ENCODE measurements around the gene HDAC2.
"Not testable (repeated sequence)": the region's sequence is repeated elsewhere in the genome, so short reads cannot be mapped to it uniquely, and the experiment has no call there.

The HDAC2 gene

DNA sequence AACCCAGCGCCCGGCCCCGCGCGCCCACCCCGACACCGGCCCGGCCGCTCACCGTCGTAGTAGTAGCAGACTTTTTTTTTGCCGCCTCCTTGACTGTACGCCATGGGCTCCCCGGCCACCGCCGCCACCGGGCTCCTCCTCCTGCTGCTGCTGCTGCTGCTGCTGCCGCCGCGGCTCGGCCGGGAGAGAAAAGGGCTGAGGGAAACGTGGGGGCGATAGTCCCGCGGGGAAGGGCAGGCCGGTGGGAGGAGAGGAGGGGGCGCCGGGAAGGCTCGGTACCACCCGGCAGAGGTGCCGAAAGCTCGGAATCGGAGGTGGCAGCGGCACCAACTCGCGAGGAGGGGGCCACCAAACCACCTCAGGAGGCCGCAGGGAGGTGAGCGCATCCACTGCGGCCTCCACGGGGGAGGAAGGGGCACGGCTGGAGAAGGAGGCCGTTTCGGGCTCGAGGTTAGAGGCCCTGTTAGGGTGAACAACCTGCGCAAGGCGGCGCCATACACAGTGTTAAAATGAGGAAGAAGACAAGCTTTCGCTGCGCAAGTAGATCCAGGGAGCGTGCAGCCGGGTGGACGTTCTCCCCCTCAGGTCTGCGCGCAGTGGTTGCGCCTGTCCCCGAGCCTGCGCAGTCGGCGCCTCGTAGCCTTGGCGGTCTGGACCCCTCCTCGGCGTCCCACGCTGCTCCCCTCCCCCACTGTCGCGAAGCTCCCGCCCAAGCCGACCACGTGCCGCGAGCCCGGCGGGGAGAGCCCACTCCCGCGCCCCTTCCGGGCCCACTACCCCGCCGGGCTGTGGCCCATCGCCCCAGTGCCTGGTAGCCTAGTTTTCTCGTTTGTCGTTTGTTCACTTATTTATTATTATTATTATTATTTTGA is at the start of gene HDAC2:
Gene HDAC2 (minus strand): TSS at position 344 of the 872 bp plus-strand sequence. CDS start 240 bp downstream, at position 104.
- DNase-seq (ENCODE audit: low read depth): peak; percentile 23

DNA sequence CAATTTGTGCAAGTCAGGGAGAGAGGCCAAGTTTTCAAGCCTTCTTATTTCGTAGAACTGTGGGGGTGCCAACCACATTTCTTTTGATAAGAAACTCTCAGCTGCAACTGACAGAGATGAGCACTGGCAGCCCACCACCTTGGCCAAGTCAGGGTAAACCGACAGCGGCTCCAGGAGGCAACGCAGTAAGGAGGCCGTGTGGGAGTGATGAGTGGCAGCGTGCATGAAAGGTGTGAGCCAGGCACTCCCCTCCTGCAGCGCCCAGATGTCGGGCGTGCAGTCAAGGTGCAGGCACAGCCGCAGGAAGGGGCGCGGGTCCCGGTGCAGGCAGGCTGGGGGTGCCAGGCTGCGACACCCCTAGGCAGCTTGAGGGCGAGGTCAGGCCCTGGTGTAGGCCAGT is 49.2 kb upstream of the HDAC2 start:
- DNase-seq (ENCODE audit: low read depth): no peak

DNA sequence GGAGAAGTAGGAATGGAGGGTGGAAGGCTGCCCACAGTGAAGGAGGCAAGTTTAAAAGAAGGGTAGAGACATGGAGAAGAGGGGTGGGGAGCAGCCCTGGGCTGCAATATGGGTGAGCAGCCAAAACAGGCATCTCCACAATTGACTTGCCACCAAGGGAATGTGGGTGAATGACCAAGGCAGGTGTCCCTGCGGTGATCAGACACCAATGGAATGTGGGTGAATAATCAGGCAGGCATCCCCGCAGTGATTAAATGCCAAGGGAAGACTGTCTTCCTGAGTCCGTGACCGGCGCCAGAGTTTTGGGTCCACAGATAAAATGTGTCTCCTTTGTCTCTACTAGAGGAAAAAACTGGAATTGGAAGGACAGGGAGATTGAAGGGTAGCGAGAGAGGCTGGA is 46.2 kb upstream of the HDAC2 start:
- not testable (repeated sequence) for DNase-seq (ENCODE audit: low read depth)

GRCh38 chr6:114014106-114014505 is 43.2 kb upstream of the HDAC2 start:
- not testable (repeated sequence) for DNase-seq (ENCODE audit: low read depth)

DNA sequence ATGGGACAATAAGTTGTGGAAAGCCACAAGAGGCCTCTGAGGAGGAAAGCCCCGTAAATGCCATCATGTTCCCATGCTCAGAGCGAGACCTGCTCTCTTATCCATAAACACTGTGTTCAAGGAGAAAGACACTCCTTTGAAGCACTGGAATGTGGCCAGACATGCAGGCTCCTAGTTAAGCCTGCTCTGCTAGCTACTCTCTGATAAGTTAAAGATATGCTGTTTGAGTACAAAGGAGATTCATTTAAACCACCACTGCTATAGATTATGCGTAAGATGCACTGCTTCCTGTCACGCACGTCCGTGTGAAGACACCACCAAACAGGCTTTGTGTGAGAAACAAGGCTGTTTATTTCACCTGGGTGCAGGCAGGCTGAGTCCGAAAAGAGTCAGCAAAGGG is 40.5 kb upstream of the HDAC2 start:
- not testable (repeated sequence) for DNase-seq (ENCODE audit: low read depth)

DNA sequence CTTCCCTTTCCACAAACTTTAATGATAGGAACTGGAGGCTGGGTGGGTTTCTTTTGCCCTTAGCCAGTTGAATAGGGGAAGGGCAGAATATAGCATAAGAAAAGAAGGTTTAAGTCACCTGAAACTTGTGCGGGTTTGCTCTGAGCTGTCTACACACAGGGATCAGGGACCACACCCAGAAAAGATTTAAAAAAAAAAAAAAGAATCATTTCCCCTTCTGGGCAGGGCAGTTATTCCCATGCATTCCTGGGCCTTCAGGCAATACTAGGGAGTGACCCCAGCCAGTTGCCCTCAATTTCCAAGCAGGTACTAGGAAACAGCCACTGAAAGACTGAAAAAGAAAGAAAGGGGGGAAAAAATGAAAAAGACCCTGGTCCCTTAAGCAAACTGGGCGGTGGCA is 39.6 kb upstream of the HDAC2 start:
- DNase-seq (ENCODE audit: low read depth): no peak

GRCh38 chr6:114009192-114009591 is 38.2 kb upstream of the HDAC2 start:
- no peak for DNase-seq (ENCODE audit: low read depth)

GRCh38 chr6:114008331-114008730 is 37.4 kb upstream of the HDAC2 start:
- DNase-seq (ENCODE audit: low read depth): no peak

GRCh38 chr6:114007516-114007915 is 36.6 kb upstream of the HDAC2 start:
- no peak for DNase-seq (ENCODE audit: low read depth)

- DNase-seq (ENCODE audit: low read depth): no peak
Observed at GRCh38 chr6:114001354-114001753, 30.4 kb upstream of the HDAC2 start.

DNA sequence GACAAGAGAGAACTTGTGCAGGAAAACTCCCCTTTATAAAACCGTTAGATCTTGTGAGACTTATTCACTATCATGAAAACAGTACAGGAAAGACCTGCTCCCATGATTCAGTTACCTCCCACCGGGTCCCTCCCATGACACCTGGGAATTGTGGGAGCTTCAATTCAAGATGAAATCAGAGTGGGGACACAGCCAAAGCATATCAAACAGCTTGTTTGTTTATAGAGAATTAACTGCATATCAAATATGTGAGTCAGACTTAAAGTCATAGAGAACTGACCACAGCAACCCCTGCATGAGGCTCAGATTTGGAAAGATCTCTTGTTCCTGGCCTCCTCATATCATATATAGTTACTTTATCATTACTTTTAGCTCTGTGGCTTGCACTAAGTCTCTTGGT is 29.1 kb upstream of the HDAC2 start:
- peak; percentile 6 for DNase-seq (ENCODE audit: low read depth)

- DNase-seq (ENCODE audit: low read depth): no peak
Observed at GRCh38 chr6:113999284-113999683, 28.3 kb upstream of the HDAC2 start.

DNA sequence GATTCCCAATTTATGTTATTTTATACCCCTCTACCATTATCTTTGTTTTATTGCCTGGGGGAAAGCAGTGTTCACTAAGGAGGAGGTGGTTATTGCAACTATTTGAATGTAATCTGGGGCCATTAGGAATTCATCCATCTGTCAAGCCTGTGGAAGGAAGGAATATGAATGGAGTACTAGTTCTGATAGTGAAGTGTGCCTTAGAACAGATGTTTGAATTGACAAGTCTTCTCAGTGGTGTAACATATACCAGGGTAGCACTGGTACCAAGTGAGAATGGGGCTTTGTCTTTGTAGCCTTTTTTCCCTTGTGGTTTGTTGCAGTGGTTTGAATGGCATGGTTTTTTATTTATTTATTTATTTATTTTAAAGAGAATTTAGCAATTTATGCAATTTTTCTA is 27.9 kb upstream of the HDAC2 start:
- no peak for DNase-seq (ENCODE audit: low read depth)

GRCh38 chr6:113997116-113997515 is 26.2 kb upstream of the HDAC2 start:
- DNase-seq (ENCODE audit: low read depth): peak; percentile 80

GRCh38 chr6:113995634-113996033 is 24.7 kb upstream of the HDAC2 start:
- DNase-seq (ENCODE audit: low read depth): peak; percentile 89

DNA sequence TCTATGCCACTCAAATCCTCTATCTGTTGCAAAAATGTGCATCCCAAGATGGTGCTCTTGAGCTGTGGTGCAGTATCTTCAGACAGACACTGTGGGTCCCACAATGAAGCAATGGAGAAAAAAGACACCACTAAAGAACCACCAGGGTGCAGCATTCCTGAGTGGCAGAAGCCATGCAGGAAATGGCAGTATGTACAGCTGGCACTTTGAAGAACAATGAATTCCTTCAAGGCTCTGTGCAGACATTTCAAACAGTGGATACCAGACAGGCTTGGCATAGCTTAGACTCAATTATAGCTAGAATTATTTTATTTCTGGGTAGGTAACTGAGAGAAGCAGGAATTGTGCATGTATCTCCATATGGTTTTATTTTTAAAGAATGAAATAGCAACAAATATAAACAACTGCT is 24.0 kb upstream of the HDAC2 start:
- peak; percentile 69 for DNase-seq (ENCODE audit: low read depth)

DNA sequence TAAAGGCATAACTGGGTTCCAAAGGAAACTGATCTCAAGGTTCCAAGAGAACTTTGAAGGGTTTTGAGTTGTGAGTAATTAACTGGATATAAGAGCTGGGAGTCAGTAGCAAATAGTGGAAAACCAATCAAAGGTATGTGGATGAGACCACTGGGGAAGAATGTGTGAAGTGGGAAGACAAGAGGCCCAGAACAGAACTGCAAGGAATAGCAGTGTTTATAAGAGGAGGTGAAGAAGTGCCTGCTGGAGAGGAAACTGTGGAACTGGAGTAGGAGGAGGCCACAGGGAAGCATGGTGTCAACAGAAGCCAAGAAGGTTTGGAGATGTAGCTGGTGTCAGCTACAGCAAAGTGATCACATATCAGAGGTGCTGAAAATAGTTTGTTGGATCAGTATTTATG is 18.7 kb upstream of the HDAC2 start:
- no peak for DNase-seq (ENCODE audit: low read depth)

DNA sequence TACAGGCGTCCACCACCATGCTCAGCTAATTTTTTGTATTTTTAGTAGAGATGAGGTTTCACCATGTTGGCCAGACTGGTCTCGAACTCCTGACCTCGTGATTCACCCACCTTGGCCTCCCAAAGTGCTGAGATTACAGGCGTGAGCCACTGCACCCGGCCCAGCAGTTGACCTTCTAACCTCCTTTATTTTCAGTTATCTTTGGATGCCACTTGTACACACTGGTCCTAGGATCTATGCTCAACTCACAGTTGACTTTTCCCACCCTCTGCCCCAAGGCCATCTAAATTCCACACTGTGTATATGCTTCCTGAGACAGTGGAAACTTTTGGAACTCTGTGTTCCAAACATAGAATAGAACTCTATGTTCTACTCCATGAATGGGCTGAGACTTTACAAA is 11.7 kb upstream of the HDAC2 start:
- DNase-seq (ENCODE audit: low read depth): not testable (repeated sequence)

- DNase-seq (ENCODE audit: low read depth): no peak
Observed at GRCh38 chr6:113982055-113982550, 11.2 kb upstream of the HDAC2 start.

DNA sequence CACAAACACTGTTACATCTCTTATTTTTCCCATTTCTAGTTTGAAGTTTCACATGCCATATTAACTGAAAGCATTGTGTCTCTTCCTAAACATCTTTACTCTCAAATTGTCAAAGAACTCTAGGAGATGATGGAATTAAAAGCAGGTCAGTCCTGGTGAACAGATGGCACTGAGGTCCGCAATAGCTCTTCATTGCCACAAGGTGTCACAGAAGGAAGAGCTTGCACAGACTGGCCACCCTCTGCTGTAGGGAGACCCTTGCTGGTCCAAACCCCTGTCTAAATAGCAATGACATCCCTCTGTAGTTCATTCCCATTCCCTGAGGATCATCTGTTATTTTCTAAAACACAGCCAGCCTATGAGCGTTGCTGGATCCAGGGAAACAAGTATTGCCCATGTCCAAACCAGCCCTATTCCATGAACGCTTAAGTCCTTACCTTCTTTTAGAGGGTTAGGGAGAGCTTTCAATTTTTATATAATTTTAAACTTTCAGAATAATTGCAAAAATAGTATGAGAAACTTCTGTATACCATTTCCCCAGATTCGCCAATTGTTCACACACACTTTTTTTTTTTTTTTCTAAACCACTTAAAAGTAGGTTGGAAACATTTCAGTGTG is 10.1 kb upstream of the HDAC2 start:
- no peak for DNase-seq (ENCODE audit: low read depth)

DNA sequence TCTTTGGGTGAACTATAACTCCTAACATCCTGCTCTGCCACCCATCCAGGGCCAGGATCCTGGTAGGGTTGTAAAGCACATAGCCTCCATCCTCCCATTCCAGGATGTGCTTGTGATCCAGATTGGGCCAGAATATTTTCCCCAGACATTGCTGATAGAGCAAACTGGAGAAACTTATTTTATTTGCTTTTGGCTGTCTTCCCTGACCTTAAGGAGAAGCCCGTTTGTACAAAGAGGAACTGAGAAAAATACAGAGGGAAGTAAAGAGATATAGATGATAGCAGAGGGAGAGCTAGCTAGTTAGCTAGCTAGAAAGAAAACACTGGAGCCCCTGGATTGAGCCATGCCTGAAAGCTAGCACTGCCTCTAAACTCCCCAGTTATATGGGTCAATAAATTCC is 9.0 kb upstream of the HDAC2 start:
- DNase-seq (ENCODE audit: low read depth): no peak

- DNase-seq (ENCODE audit: low read depth): no peak
Observed at GRCh38 chr6:113978084-113978675, 7.2 kb upstream of the HDAC2 start.

DNA sequence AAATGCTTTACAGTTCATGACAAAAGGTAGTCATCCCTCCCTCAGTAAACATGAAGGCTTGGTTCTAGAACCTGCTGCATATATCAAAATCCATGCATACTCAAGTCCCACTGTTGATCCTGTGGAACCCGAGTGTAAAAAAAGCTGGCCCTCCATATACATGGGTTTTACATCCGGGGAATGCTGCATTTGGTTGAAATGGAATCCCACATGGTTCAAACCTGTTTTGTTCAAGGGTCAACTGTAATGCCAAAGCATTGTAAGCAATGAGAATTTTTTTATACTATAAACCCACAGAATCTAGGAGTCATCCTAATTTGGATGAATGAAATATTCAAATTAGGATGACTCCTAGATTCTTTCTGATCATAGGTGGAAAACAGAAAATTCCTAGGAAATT is 5.9 kb upstream of the HDAC2 start:
- no peak for DNase-seq (ENCODE audit: low read depth)
